EL (cell line): ENCODE results near the gene SLC16A8.

ENCODE experiments used
- DNase-seq: peaks from one replicate; pipeline ENCODE4 v3.0.0-alpha.2; 2016

The SLC16A8 gene

DNA sequence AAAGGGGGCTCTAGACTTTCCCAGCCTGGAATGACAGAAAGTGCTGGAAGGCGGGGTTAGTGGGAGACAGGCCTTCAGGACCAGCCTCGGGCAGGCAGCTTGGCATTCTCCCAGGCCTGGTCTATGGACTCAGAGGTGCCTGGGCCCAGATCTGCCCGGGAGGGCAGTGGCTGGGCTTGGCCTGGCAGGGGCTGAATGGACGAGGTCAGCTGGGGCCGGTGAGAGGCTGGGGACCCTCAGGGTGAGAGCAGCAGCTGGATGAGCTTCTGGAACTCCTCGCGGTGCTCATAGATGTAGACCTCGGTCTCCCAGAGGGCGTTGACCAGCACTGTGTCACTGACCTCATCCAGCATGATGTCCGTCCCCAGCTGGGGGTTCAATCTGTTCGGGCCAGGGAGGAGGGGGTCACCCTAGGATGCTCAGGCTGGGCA lies 28.0 kb upstream of the SLC16A8 start:
- no peak for DNase-seq

GRCh38 chr22:38110863-38111852 lies 27.2 kb upstream of the SLC16A8 start:
- no peak for DNase-seq

GRCh38 chr22:38110008-38110862 lies 26.3 kb upstream of the SLC16A8 start, which contains the start of gene BAIAP2L2:
Gene BAIAP2L2 (minus strand): TSS chr22:38110684. CDS start chr22:38110525, 159 bp downstream.
- no peak for DNase-seq

- DNase-seq: no peak
Measured at GRCh38 chr22:38109371-38110001, 25.5 kb upstream of the SLC16A8 start.

DNA sequence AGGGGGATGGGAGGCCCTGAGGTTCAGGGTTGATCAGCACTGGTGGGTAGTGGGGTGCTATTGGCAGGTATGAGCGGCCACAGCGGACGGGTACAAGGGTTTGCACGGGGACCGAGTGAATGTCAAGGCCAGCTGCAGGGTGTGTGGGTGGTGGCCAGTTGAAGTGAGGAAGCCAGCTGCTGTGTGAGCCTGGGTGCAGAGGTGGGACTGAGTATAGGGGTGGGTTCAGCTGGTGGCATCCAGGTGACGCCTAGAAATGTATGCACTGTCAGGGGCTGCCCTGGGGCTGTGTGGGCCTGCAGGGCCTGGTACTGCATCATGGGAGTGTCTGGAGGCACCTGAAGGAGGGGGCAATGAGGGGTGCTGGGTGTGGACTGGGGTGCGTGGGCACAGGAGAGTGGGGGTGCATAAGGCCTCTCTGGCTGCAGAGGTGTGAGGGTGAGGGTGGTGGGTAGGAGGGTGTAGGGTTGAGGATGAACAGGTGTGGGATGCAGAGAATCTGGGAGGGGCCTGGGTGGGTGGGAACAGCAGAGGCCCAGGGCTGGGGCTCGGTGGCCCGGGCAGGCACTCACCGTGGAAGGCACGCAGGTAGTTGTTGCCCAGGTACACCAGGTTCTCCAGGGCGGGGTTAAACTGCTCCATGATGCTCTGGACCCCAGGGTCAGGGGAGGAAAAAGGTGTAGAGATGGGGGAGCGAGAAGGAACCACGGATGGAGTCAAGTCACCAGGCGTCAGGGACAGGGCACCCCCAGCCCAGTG lies 24.8 kb upstream of the SLC16A8 start:
- no peak for DNase-seq

GRCh38 chr22:38107692-38108515 lies 23.9 kb upstream of the SLC16A8 start:
- DNase-seq: peak; percentile 76

DNA sequence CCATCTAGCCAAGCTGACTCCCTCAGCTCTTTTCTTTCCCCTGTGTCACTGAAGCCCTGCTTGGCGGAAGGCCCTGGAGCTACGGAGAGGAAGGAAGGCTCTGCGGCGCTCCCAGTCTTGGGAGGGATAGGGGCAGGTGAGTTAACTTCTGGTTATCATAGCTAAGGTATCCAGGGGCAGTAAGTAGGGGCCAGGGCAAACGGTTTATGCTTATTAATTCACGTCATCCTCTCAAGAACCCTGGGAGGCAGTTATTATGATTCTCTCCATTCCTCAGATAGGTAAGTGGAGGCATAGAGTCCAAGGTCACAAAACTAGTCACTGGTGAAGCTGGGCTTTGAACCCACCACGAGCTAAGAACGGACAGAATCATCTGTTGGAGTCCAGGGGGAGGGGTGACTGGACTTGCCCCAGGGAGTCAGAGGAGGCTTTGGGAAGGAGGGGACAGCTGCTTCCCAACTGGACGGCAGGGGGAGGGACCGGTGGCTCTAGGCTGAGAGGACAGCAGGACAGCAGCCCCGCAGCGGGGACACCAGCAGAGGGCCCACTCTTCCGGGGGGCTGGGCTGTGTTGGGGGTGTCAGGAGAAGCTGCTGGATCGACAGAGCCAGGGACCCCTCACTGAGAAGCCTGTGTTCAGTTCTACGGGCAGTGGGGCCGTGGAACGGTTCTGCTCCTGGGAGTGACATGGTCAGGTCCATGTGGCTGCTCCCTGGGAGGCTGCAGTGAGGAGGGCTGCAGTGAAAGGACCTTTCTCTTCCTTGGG lies 23.0 kb upstream of the SLC16A8 start:
- no peak for DNase-seq

- DNase-seq: peak; percentile 32
Measured at GRCh38 chr22:38104084-38104483, 20.1 kb upstream of the SLC16A8 start.

DNA sequence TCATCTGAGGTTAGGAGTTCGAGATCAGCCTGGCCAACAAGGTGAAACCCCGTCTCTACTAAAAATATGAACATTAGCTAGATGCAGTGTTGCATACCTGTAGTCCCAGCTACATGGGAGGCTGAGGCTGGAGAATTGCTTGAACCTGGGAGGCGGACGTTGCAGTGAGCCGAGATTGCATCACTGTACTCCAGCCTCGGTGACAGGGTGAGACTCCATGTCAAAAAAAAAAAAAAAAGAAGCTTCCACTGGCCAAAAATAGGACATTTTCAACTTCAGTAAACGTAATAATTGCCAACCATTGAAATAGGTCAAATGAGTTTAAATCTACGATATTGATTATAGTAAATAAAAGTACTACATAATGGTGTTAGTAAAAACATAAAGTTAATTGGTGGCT lies 19.7 kb upstream of the SLC16A8 start:
- no peak for DNase-seq

DNA sequence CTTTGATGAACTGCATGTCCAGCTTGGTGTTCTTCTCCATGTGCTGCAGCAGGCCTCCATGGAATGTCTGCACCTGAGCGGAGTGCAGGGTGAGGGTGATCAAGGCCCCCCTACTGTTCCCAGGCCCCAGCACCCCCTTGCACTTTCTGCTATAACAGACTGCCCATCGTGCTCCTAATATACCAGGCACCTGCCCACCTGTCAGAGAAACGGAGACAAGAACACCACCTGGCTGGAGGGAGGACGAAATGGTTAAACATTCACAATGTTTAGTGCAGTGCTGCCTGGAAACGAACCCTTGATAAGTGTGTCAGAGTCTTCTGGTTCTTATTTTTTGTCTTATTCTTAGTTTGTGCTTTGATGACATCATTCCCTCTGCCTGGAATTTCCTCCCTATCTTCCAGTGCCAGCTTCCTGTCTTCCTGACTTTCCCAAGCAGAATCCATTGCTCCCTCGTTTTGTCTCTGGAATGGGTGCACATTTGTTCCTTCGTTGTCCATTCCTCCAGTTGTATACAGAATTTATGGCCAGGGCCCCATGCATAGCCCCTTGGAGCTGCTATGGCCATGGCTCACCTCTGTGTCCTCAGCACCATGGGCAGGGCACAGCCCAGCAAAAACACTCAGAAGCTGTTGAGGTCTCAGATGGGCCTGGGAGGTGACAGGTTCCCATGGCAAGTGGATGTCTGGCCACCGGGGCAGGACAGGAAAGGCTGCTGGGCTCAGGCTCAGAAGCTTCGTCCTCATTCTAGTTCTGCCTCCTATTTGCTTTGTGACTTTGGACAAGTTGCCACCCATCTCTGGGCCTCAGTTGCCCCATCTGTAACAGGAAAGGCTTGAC lies 14.6 kb upstream of the SLC16A8 start:
- DNase-seq: peak; percentile 50

DNA sequence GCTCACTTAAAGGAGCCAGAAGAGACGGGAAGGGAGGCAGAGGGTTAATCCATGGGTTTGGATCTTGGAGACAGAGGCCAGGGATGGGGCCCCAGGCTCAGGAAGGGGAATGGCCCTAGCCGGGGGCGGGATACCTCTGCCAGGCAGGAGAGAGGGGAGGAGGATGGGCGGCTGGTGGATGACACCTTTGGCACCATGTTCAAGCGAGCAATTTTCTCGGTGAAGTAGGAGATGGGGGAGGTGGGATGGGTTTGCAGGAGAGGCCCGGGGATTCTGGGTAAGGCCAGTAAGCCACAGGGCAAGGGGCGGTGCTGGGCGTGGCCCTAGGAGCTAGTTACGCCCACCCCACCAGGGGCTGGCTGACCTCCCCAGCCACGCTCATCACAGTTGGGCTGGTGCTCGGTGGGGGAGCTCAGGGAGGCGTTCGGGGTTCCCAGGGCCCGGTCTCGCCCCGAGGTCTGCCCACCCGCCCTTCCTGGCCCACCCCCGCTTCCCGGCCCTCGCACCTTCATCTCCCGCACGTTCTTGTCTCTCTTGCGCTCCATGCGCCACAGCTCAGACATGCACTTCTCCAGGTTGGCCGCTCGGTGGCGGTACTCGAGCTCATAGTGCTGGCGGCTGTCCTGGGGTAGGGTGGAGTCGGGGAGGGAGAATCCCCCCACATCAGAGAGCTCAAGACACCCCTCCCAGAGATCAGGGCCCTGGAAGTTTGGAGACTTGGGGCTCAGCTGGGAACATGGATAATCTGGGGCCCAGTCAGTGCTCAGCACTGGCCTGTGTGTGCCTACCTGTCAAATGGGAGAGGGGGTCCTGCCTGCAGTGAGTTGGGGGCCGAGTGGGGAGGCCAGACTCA lies 13.8 kb upstream of the SLC16A8 start:
- DNase-seq: no peak

DNA sequence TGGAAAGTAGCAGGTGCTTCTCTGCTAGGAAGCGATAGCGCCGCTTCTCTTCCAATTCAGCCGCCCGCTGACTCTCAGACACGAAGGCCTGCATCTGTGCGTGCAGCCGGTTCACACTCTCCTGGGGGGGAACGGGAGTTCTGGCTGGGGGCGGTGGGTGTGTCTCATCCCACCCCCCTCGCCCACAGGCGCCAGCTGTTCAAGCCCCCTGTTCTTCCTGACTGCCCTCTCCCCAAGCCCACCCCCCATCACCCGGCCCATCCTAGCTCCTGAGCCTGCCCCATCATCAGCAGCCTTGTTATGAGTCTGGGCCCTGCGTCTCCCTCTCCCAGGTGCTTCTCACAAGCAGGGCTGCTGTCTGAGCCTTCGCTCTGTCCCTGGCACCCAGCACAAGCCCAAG lies 13.1 kb upstream of the SLC16A8 start:
- DNase-seq: no peak

GRCh38 chr22:38089474-38089851 lies 5.5 kb upstream of the SLC16A8 start:
- no peak for DNase-seq

GRCh38 chr22:38088629-38089473 lies 4.9 kb upstream of the SLC16A8 start:
- DNase-seq: peak; percentile 22

DNA sequence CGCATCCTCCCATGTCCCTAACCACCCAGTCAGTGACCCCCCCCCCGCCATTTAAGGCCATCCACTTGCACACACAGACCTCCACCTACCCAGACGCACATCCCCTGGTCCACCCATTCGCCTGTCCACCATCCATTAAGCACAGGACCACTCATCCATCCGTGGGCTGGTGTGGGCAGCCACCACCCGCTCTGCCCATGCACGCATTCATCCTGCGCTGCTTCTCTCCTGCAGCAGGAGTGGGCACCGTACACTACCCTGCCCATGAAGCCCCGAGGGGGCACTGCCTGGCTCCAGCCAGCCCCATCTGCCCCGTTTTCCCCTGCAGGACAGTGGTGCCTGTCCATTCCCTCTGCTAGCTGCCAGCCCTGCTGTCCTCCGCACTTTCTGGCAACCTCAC lies 3.9 kb upstream of the SLC16A8 start:
- no peak for DNase-seq

DNA sequence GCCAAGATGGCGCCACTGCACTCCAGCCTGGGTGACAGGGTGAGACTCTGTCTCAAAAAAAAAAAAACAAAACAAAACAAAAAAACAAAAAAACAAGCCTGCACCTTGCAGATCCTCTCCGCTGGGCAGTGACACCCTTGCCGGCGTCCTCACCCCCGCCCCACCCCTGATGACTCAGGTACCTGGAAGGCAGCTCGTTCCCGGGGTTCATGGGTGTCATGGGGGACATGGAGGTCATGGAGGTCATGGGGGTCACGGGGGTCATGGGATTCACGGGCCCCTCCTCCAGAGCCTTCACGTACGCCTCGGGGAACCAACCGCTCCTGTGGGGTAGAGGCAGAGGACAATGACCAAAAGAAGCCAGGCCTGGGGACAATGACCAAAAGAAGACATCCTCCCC lies 3.0 kb upstream of the SLC16A8 start:
- DNase-seq: no peak

DNA sequence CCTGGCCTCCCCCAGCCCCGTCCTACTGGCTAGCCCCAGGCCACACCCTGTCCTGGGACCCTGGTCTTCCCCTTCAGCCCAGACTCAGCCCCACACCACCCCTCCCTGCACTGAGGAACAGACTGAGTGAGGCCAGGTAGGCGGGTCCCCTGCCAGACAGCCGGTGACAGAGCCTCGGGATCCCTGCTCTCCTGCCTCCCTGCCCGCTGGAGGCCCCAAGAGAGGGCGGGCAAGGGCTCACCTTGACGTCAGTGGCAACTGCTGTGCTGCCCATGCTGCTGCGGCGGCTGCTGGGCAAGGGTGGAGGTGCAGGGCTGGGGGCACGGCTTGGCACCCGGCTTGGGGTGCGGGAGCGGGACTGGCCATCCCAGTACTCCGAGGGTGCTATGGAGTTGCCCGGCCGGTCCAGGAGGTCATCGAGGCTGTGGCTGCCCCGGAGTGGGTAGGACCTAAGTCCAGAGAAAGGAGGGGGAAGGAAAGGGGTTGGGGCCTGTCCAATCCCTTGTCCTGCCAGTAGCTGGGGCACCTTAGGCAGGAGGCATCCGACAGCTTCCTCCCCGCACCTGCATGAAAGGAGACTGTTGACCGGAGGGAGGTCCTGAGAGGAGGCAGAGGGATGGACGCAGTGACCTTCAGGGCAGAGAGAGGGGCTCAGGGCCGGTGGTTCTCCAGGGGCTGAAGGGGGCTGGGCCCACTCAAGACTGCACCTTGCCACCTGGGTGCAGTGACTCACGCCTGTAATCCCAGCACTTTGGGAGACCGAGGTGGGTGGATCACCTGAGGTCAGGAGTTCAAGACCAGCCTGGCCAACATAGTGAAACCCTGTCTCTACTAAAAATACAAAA lies 2.2 kb upstream of the SLC16A8 start:
- DNase-seq: no peak
